Activated CD4-positive, CD25-positive, alpha-beta regulatory T cell treated with anti-CD3 and anti-CD28 coated beads, Interleukin-2, amount 50 U/mL, for 24 hours (primary cell): ENCODE measurements around the gene TMEM263.

Experiments used
- ATAC-seq, 2 donors: fragments of 150-1000 bp; cut with Tn5 transposase; one replicate each; pipeline ENCODE4 v1.10.0; 2021; ENCODE audit warnings: mild to moderate bottlenecking in 1 of 2, moderate library complexity in 1 of 2

Gene TMEM263

GRCh38 chr12:106953352-106954250 is 2.1 kb upstream of the TMEM263 start:
- ATAC-seq = no peak

- peak; percentile 9 to 11 for ATAC-seq
Measured at GRCh38 chr12:106954462-106955376, 988 bp upstream of the TMEM263 start.

- peak; percentile 44 to 46 for ATAC-seq
Measured at GRCh38 chr12:106956048-106956578, 406 bp downstream of the TMEM263 start.

GRCh38 chr12:106957583-106957982 is 1.9 kb downstream of the TMEM263 start:
- no peak for ATAC-seq

- no peak for ATAC-seq
Measured at GRCh38 chr12:106960443-106960842, 4.7 kb downstream of the TMEM263 start.

- no peak for ATAC-seq
Measured at GRCh38 chr12:106962286-106962685, 6.6 kb downstream of the TMEM263 start.

GRCh38 chr12:106964526-106964925 is 8.8 kb downstream of the TMEM263 start:
- no peak for ATAC-seq

- no peak for ATAC-seq
Measured at GRCh38 chr12:106971065-106971464, 15.4 kb downstream of the TMEM263 start.

GRCh38 chr12:106973545-106973944 is 17.8 kb downstream of the TMEM263 start:
- no peak for ATAC-seq

GRCh38 chr12:106974511-106974910 is 18.8 kb downstream of the TMEM263 start:
- ATAC-seq = no peak

- no peak for ATAC-seq
Measured at GRCh38 chr12:106975098-106975497, 19.4 kb downstream of the TMEM263 start.

- no peak for ATAC-seq
Measured at GRCh38 chr12:106975993-106976658, 20.4 kb downstream of the TMEM263 start.

- no peak for ATAC-seq
Measured at GRCh38 chr12:106976668-106977067, 21.0 kb downstream of the TMEM263 start.

- no peak for ATAC-seq
Measured at GRCh38 chr12:106978035-106978800, 22.5 kb downstream of the TMEM263 start.

GRCh38 chr12:106980944-106981343 is 25.2 kb downstream of the TMEM263 start:
- no peak for ATAC-seq

GRCh38 chr12:106981788-106982187 is 26.1 kb downstream of the TMEM263 start:
- no peak for ATAC-seq

- ATAC-seq = peak in 1 of 2 donors; percentile 16
Measured at GRCh38 chr12:106982229-106982628, 26.5 kb downstream of the TMEM263 start.

GRCh38 chr12:106984588-106985137 is 29.0 kb downstream of the TMEM263 start:
- no peak for ATAC-seq

GRCh38 chr12:106985479-106985878 is 29.8 kb downstream of the TMEM263 start:
- no peak for ATAC-seq

- ATAC-seq = no peak
Measured at GRCh38 chr12:106986135-106986534, 30.4 kb downstream of the TMEM263 start.

- ATAC-seq = peak; percentile 94 to 95
Measured at GRCh38 chr12:106986625-106987389, 31.1 kb downstream of the TMEM263 start, which contains the start of gene MTERF2. MTERF2 (minus strand) TSS chr12:106987146; CDS start chr12:106978714, 8,432 bp downstream.
